AML-193 (cell line): ENCODE results near the gene KEL.

Experiments
- DNase-seq, 2 experiments: peaks; one replicate each; lab custom pipeline; 2025; lab: John Stamatoyannopoulos, UW

Gene KEL

DNA sequence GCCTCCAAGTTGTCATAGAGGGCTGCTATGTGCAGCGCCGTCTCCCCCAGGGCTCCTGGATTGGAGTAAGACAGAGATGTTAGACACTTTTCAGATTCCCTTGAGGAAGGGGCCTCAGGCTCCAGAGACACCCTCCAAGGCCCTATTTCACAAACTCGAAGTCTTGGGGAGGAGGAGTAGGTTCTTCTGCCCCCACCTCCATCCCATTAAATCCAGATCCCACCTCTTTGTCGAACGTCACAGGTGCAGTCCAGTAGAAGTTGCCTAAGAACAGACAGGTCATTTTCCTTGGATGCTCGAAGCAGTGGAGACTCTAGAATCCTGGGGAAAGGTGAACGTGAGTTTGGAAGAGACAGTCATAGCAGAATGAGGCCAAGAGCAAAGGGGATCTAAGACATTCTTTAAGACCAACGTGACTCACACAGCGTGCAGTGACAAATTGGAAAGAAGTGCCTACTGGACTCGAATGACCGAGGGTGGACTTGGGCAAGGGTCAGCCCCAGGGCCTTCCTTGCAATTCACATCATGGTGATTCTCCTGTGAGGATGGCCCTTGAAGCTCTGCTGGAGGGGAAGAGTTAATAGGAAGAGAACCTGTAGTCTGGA, 31.9 kb downstream of the KEL start:
- DNase-seq, result no peak

DNA sequence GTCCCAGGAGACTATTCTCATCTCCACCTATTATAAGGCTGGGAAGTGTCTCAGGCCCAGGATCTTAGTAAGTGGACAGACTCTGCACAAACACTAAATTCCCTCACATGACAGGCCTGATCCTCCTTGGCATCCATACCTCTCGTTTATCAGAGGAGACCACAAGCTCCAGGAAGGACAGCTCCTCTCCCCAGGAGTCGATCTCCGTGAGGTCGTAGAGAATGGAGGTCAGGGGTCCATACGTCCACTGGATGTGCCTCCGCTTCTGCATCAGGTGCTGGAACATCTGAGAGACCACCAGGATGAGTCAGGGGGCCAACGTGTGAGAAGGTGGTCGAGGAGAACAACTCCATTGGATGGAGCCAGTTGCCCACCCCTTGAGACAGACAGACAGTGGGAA, 34.2 kb downstream of the KEL start:
- DNase-seq, result no peak

GRCh38 chr7:142927085-142927745, 34.9 kb downstream of the KEL start:
- DNase-seq, result peak; percentile 81 to 90

- no peak for DNase-seq
Observed at GRCh38 chr7:142925413-142925812, 36.8 kb downstream of the KEL start.

- DNase-seq, result no peak
Observed at GRCh38 chr7:142923391-142923790, 38.8 kb downstream of the KEL start.

DNA sequence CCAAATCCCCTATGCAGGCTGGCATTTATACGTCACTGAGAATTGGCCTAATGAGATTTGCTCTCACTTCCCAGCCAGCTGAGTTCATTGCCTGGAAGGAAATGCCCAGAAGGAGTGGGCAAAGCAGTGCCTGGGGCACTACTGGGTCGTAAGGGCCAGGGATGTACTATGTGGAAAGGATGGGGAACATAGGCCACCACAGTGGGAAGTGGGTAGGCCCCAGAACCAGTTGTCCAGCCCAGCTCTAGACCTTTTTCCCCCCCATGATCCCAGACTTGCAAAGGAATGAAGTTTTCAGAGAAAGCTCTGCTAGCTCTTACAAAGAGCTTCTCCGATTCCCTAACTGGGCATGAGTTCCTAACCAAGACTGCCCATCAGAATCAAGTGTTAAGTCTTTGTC, 42.5 kb downstream of the KEL start:
- DNase-seq, result no peak

DNA sequence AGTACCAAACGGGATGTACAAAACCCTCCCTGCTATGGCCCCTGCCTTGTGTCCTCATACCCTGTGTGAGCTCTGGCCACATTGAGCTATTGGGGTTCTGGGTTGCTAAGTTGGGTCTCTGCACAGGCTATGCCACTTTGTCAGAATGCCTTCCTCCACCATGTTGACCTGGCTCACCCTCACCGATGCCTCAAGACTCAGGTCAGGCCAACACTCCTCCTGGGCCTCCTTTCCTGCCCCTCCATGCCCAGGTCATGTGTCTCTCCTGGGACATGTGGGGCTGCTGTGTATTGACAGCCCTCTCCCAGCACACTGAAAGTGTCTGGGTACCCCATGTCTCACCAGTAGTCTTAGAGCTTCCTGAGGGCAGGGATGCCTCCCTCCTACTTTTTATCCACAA, 43.3 kb downstream of the KEL start:
- DNase-seq, result no peak

DNA sequence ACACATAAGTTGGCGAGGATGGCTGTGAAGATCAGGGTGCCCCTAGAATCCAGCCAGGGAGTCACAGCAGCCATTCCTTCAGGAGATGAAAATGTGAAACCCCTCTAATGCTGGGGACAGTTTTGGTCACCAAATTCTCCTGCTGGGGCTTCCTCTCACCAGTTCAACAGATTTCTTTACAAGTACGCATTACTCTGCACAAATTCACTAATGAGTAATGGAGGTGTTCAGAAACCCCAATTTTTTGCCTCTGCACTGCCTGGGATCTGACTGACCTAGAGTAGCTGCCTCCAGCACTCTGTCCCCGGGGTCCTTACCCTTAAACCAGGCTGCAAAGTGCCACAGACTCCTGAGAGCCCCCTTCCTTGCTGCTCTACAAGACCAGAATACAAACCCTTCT, 44.7 kb downstream of the KEL start:
- no peak for DNase-seq

DNA sequence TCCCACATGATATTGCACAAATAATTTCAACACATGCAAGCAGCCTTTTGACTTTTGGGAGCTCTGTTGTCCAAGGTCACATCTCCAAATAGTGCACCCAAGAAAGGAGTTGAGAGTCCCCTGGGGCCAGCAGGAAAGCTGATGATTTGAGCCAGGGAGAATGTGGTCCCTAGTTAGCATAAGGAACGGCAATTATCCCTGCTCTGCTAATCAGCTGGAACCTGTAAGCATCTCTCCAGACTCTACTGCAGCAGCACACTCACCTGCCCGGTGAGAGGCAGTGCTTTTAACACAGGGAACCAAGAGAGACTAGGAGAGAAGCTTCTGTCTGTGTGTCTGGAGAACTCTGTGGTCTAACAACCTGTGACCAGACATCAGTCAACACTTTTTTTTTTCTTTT, 45.7 kb downstream of the KEL start:
- DNase-seq, result no peak

GRCh38 chr7:142915315-142915714, 46.8 kb downstream of the KEL start:
- DNase-seq, result no peak

DNA sequence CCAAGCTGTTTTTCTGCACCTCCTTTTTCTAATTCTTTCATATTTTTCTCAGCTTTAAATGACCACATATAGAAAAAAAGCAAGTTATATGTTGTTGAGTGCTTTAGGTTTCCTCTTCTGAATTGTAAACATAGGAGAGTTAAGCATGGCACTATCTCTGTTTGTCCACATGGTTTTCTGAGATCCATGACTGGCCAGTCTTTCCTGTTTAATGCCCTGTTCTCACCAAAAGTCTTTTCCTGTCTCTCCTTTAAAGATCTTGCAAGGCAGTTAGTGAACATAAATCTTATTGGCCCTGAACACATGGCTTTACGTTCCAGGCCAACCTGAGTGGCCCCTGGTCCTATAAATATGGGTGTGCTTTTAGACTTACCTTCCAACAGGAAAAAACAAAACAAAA, 48.0 kb downstream of the KEL start:
- DNase-seq, result no peak

DNA sequence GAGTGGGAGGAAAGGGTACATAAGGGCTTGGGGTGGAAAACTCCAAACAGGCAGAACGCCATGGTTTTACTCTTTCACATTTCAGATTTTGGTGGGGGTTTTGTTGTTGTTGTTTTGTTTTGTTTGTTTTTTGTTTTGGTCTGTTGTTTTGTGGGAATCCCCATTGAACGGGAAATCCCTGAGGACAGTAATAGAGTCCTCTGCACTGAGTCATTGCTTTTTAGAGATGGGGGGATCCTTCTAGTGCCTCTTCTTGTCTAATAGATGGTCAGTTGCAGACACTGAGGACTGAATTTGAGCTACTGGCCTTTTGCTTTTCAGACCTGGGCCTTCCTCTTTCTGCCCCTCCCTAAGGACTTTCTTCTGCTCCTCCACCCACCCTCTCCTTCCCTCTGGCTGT, 48.6 kb downstream of the KEL start:
- no peak for DNase-seq

DNA sequence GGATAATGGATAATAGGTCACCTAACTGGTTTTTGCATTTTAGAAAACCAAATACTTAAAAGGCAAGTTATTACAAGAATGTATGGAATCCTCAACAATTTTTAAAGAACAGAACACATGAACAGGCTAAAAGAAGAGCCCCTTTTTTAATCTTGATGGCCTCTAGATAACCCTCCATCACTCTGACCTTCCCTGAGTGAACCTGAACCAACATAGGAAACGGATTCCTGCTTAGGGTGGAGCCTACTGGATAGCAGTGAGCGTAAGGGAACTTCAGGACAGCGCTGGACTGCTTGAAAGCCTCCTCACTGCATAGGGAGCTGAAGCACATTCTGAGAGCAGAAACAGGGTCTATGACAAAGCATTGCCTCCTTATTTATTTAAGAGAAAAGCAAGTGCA, 49.1 kb downstream of the KEL start:
- no peak for DNase-seq

- no peak for DNase-seq
Observed at GRCh38 chr7:142910481-142910880, 51.7 kb downstream of the KEL start.

- DNase-seq, result no peak
Observed at GRCh38 chr7:142910031-142910433, 52.1 kb downstream of the KEL start.

GRCh38 chr7:142908921-142909890, 53.0 kb downstream of the KEL start:
- DNase-seq, result peak; percentile 65 to 66

GRCh38 chr7:142908290-142908689, 53.9 kb downstream of the KEL start:
- no peak for DNase-seq

DNA sequence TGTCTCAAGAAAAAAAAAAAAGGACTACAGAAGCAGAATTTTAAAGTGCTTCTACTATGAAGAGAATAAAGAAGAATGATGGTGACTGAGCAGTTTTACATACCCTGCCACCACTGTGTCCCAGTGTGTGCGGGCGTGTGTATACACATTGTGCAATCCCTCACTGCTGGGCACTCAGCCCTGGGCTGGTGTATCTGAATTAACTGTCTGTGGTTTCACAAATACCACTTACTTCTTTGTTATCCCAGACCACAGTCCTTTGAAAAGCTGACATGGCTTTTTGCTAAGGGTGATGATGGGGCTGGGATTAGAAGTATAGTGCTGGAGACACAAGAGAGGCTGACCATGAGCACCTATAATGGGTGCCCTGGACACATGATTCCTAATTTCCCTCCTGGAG, 55.5 kb downstream of the KEL start:
- peak; percentile 56 to 66 for DNase-seq

DNA sequence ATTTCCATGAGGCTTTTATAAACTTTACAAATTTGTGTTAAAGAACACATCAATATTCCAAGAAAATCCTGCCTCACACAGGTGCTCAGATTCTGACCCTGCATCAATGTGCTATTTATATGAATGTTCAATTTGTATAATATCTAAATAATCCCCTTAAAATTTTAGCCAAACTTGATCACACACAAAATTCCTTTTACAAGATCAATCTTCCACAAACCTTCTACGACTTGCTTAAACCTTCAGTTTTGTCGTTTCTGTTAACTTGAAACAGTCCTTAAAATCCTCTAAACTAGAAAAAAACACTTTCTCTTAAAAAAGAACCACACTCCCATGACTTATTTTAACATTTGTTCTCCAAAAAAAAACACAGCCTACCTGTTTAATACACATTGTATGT, 56.4 kb downstream of the KEL start:
- DNase-seq, result no peak

GRCh38 chr7:142904128-142904527, 58.0 kb downstream of the KEL start:
- no peak for DNase-seq

DNA sequence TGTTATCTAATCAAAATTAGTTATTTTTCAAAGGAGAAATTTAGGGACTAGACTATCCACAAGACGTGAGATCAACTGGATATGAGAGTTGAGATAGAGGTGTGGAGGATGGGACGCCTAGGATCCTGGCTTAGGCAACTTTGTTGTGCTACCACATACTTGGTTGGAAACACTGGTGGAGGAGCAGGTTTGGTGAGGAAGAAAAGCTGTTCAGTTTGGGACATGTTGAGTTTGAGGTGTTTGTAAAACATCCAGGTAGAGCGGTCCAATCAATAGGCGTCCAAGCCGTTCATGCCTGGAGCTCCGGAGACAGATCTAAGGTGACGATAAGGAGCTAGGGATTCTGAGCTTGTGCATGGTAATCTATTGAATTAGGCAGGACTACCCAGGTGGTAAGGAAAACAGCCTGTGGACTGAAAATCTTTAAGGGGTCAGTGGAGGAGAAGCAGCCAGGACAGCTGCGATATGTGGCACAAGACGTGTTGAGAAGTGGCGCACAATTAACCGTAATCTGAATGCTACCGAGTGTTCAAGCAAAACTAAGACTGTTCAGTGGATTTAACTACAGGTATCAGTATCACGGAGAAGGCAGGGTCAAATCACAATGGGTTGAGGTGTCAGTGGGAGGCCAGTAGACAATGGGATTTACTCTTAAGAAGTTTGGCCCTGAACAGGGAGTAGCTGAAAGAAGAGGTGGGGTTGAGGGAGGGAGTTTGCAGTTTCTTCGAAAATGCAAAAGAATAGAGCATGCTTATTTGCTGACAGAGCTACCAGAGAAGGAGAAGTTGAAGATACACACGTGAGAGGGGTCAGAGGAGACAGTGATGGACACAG, 60.5 kb downstream of the KEL start:
- DNase-seq, result no peak

GRCh38 chr7:142899661-142900060, 62.5 kb downstream of the KEL start:
- DNase-seq, result no peak
